GM21717 (cell line): ENCODE measurements around the gene PTPRF.

Experiments
- ATAC-seq: cut with Tn5 transposase; IDR thresholded peaks from one replicate; pipeline ENCODE4 v1.9.1; 2021; ENCODE audit warnings: mild to moderate bottlenecking, moderate library complexity; ENCODE audit not compliant: unreplicated experiment

Gene PTPRF

GRCh38 chr1:43512681-43513080 lies 18.0 kb upstream of the PTPRF start:
- no peak for ATAC-seq

- no peak for ATAC-seq
Measured at GRCh38 chr1:43513471-43514173, 17.1 kb upstream of the PTPRF start.

- no peak for ATAC-seq
Measured at GRCh38 chr1:43518935-43519686, 11.6 kb upstream of the PTPRF start.

- ATAC-seq, result no peak
Measured at GRCh38 chr1:43520100-43520778, 10.4 kb upstream of the PTPRF start.

GRCh38 chr1:43521078-43521477 lies 9.6 kb upstream of the PTPRF start:
- ATAC-seq, result no peak

- no peak for ATAC-seq
Measured at GRCh38 chr1:43521756-43522155, 8.9 kb upstream of the PTPRF start.

- no peak for ATAC-seq
Measured at GRCh38 chr1:43522431-43522775, 8.3 kb upstream of the PTPRF start.

GRCh38 chr1:43522776-43523480 lies 7.8 kb upstream of the PTPRF start:
- ATAC-seq, result no peak

- ATAC-seq, result no peak
Measured at GRCh38 chr1:43524804-43525203, 5.9 kb upstream of the PTPRF start.

GRCh38 chr1:43526002-43526401 lies 4.7 kb upstream of the PTPRF start:
- no peak for ATAC-seq

- no peak for ATAC-seq
Measured at GRCh38 chr1:43527111-43527878, 3.4 kb upstream of the PTPRF start.

GRCh38 chr1:43529206-43529731 lies 1.4 kb upstream of the PTPRF start:
- ATAC-seq, result no peak

- ATAC-seq, result no peak
Measured at GRCh38 chr1:43531107-43531905, 623 bp downstream of the PTPRF start.

- no peak for ATAC-seq
Measured at GRCh38 chr1:43531906-43532584, 1.4 kb downstream of the PTPRF start.

GRCh38 chr1:43532716-43533115 lies 2.0 kb downstream of the PTPRF start:
- ATAC-seq, result no peak

- no peak for ATAC-seq
Measured at GRCh38 chr1:43533584-43533983, 2.9 kb downstream of the PTPRF start.

- ATAC-seq, result no peak
Measured at GRCh38 chr1:43534256-43534655, 3.6 kb downstream of the PTPRF start.

- no peak for ATAC-seq
Measured at GRCh38 chr1:43536196-43536863, 5.6 kb downstream of the PTPRF start.
